Measurements from ENCODE around the gene RIMBP2.

- no peak for TF ChIP-seq CTCF (IDR thresholded peaks at IDR 0.05)
- TF ChIP-seq POLR2A (IDR thresholded peaks at IDR 0.05; ENCODE audit: low read depth) = no peak
- TF ChIP-seq POLR2AphosphoS5 (IDR thresholded peaks at IDR 0.05) = no peak
- no peak for TF ChIP-seq EP300 (IDR thresholded peaks at IDR 0.05)
Measured at GRCh38 chr12:130350715-130351114, 365.4 kb downstream of the RIMBP2 start.
